HG03039 (cell line): Measurements from ENCODE around the gene PLPPR2.
"Not testable (repeated sequence)": the region's sequence is repeated elsewhere in the genome, so short reads cannot be mapped to it uniquely, and the experiment has no call there.

Source experiments
- ATAC-seq: cut with Tn5 transposase; IDR thresholded peaks from one replicate; pipeline ENCODE4 v1.9.1; 2021; ENCODE audit warnings: mild to moderate bottlenecking, moderate library complexity; ENCODE audit not compliant: unreplicated experiment

PLPPR2 gene

DNA sequence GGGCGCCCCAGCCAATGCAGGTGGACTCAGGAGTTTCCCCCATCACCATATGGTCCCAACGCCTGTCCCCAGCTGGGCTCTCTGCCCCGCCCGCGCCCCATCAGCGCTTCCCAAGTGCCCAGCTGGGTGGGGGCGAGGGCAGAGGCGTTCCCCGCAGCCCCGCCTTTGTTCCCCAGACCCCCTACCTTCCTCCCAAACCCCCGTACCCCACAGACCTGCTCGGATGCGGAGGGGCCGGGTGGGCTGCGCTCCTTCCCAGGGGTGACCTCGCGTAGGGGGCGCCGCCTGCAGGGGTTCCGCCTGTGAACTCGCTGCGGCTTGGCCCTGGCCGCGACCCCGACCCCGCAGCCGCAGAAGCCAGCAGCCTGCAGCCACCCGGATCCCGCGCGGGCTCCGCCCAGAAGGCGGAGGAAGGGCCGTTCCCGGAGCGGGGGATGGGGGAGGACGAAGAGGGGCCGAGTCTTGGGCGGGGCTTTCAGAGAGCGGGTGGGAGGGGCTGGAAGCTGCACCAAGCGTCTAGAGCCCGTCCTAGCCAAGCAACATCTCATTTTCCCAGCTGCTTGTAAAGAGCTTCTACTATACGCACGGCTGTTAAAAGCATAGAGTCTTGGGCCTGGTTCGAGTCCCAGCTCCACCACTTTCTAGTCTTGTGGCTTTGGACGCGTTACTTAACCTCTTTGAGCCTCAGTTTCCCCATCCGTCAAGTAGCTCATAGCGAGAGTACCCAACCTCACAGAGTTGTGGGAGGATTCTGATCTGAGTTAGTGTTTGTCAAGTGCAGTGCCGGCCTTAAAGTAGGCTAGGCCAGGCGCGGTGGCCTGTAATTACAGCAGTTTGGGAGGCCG is 15.8 kb upstream of the PLPPR2 start, which contains the start of gene RAB3D:
RAB3D (minus strand) TSS at position 404 of the 845 bp plus-strand sequence. CDS start 2,258 bp downstream, outside the sequence.
- ATAC-seq = peak; percentile 77

DNA sequence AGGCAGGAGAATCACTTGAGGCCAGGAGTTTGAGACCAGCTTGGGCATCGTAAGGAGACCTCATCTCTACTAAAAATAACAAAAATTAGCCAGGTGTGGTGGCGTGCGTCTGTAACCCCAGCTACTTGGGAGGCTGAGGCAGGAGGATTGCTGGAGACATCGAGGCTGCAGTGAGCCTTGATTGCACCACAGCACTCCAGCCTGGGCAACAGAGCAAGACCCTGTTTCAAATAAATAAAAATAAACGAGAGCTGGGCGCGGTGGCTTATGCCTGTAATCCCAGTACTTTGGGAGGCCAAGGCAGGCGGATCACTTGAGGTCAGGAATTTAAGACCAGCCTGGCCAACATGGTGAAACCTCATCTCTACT is 15.1 kb upstream of the PLPPR2 start:
- ATAC-seq = not testable (repeated sequence)

DNA sequence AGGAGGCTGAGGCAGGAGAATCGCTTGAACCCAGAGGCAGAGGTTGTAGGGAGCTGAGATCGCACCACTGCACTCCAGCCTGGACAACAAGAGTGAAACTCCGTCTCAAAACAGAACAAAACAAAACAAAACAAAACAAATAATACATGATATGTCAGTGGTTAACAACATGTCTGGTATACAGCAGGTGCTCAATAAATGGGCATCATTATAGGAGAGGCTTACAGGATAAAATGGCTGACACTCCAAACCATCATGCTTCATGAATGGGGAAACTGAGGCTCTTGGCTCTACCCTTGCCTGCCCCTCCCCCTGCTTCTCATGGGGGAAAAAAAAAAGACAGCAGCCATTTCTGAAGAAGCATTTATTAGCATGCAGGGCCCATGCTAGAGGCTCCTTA is 12.8 kb upstream of the PLPPR2 start:
- no peak for ATAC-seq

DNA sequence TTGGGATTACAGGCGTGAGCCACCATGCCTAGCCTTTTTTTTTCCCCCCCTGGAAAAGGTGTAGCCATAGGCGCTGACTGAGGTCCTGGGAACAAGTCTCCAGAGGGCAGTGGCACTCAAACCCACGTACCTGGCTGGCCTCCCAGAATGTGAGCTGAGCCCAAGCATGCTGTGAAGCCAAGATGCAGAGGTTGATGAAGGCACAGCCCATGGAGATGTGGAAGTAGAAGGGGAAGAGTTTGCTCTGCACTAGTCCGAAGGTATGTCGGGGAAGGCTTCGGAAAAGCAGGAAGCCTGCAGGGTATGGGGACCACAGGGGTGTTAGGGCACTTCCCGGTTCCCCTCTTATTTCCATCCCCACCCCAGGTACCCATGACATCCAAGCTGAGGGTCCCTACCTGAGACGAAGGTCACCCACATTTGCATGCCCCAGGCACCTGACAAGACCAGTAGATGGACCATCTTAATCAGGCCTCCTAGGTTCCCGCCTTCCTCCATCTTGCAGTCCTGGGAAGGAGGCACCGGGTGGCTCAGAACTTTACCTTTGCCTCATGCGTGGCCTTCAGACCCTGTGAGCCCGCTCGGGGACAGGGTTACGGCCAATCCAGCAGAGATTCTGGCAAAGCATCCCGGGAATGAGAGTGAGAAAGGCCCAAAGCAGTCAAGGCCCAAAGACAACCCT is 10.0 kb upstream of the PLPPR2 start:
- ATAC-seq = no peak

DNA sequence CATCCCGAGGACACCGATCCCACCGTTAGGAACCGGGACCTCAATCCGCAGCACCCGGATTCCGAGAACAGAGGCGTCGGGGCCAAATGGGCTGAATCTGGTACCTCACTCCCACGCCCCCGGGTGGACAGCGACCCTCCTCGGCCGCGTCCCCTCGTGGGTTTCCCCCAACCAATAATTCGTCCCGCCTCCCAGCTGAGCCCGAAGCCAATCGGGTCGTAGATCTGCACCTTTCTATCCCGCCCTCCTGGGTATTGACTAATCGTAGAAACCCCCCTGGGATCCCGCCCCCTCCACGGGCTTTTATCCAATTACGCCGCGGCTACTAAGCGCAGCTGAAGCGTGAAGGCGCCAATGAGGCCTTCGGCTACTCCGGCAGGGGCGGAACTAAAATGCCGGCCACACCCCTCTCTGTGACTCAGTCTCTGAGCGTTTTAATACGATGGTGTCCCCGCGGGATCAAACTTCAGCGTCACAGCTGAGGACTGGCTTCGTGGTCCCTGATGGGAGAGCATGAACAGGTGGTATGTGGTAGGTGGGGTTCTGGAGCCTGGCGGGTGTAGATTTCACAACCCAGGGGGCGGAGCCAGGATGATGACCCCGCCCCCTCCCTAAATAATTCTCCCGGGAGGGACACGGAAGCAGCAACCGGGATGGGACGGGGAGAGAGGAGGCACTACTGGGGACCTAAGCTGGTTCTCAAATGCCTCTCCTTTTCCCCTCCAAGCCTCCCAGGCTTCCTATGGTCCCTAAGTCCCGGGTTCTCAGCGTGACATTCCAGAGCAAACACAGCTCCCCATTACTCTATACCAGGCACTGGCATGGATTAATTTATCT is 8.9 kb upstream of the PLPPR2 start, which contains the start of the genes CCDC159 and TMEM205:
CCDC159 (plus strand) TSS at position 416 of the 837 bp plus-strand sequence; CDS start at position 504, 88 bp downstream.
TMEM205 (minus strand) TSS at position 165 of the 837 bp plus-strand sequence. CDS start 649 bp downstream, outside the sequence.
- ATAC-seq = peak; percentile 84

DNA sequence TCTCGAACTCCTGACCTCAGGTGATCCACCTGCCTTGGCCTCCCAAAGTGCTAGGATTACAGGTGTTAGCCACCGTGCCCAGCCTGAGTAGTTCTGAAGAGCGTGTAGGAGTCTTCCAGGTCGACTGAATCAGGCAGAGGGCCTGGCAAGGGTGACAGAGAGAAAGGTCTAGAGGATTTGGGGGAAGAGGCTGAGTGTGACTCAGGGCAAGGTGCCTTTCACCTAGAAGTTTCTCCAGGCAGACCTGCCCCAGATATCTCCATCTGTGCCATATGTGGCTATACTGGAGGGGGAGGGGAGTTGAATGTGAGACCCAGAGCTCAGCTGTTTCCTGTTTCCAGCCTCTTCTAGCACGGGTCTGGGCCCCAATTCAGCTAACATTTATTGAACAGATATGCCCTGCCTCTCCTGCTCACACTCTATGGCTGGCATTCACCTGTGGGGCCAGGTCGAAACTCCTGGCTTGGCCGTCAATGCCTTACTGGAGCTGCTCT is 7.6 kb upstream of the PLPPR2 start:
- no peak for ATAC-seq

DNA sequence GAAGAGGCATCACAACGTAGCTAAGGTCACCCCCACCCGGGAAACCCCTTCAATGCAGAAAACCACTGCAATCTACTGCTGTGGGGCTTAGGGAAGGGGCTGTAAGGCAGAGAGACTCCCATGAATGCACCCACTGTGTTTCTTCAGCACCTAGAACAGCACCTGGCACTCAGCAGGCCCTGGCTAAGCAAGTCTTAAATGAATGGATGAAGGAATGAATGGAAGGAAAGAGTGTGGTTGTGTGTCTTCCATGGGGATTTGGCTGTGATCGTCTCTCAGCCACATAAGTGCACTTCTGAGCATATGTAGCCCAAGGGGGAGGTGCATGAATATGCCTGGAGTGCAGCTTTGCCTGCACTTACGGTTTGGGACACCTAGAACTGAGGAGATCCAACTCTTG is 6.1 kb upstream of the PLPPR2 start:
- no peak for ATAC-seq

DNA sequence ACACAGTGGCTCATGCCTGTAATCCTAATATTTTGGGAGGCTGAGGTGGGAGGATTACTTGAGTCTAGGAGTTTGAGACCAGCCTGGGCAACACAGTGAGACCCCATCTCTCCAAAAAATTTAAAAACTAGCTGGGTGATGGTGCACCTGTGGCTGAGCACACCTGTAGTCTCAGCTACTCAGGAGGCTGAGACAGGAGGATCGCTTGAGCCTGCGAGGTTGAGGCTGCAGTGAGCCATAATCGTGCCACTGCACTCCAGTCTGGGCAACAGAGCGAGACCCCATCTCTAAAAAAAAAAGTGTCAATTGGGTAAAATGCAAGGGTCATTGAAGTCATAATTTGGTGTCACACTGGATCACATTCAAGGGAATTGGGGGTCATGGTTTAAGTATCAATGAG is 1.1 kb upstream of the PLPPR2 start:
- not testable (repeated sequence) for ATAC-seq

DNA sequence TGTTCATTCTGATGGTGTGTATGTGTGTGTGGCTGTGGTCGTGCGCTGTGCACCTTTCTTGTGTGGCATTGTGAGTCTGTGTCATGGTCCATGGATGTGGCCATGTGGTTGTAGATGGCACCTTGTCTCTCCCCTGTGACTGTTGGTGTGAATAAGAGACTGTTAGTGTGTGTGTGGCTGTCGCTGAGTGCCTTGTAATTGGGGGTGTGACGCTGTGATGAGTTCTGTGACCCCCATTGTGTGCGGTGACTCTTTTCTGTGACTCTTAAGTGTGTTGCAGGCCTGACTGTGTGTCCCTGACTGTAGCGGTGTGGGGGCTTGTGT is 804 bp downstream of the PLPPR2 start:
- no peak for ATAC-seq

DNA sequence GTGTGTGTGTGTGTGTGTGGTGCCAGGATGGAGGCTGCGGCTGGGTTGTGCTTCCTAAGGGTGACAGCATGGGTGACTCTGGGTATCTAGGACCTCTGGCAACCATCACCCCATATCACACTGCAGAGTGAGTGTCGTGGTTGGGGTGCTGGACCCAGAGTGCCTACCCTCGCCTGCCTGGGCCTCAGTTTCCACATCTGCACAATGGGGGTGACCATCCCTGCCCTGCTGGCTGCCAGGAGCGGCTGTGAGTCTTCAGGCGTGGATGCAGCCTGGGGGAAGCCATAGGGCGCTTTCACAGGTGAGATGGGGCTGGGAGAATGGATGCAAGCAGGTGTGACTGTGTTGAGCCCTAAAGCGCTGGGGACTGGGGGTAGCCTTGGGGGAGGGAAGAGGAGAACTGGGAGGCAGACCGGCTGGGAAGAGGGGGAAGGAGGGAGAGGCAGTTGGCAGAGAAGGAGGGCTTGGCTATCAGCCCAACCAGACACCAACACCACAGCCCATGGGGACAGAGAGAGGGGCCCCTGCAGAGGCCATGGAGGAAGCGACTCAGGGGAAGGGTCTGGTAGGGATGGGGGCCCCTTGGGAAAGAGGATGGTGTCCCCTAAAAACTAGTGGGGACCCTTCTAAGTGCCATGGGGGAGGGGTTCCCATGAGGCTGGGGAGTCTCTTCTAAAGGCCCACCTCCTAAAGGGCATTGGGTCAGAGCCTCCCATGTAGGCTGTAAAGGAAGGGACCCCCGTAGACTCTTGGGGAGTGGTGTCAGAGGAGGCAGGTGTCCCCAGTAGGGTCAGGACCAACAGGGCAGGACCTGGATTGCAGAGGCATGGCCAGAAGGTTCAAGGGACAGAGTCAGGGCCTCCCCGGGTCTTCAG is 1.7 kb downstream of the PLPPR2 start:
- no peak for ATAC-seq

DNA sequence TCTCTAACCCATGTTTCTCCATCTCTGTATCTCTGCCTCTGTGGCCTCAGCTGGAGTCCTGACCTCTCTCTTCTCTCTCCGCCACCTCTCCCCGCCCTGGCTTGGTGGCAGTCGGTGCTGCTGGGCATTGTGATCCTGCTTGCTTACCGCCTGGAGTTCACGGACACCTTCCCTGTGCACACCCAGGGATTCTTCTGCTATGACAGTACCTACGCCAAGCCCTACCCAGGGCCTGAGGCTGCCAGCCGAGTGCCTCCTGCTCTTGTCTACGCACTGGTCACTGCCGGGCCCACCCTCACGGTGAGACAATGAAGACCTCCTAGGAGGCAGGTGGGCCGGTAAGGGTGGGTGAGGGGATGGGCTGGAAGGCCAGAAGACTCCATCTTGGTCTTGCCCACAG is 4.2 kb downstream of the PLPPR2 start:
- no peak for ATAC-seq

DNA sequence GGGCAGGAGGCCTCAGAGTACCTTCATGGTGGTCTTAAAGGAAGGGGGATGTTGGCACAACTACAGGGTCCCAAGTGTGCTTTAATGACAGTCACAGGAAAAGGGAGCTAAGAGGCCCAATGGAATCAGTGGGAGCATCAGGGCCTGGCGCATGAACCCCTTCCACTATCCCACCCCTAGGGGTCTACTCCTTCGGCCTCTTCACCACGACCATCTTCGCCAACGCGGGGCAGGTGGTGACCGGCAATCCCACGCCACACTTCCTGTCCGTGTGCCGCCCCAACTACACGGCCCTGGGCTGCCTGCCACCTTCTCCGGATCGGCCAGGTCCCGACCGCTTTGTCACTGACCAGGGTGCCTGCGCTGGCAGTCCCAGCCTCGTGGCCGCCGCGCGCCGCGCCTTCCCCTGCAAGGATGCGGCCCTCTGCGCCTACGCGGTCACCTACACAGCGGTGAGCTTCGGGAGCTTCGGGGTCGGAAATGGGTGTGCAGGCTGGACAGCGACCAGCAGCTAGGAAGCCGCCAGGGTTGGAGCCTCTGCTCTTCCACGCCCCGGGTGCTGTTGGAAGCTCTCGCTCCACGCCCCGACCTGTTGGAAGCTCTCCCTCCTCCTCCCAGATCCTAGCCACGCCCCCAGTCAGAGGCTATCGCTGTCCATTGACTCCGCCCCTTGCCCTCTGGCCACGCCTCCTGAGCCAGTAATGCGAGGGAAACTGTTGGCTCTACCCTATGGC is 6.0 kb downstream of the PLPPR2 start:
- ATAC-seq = no peak

DNA sequence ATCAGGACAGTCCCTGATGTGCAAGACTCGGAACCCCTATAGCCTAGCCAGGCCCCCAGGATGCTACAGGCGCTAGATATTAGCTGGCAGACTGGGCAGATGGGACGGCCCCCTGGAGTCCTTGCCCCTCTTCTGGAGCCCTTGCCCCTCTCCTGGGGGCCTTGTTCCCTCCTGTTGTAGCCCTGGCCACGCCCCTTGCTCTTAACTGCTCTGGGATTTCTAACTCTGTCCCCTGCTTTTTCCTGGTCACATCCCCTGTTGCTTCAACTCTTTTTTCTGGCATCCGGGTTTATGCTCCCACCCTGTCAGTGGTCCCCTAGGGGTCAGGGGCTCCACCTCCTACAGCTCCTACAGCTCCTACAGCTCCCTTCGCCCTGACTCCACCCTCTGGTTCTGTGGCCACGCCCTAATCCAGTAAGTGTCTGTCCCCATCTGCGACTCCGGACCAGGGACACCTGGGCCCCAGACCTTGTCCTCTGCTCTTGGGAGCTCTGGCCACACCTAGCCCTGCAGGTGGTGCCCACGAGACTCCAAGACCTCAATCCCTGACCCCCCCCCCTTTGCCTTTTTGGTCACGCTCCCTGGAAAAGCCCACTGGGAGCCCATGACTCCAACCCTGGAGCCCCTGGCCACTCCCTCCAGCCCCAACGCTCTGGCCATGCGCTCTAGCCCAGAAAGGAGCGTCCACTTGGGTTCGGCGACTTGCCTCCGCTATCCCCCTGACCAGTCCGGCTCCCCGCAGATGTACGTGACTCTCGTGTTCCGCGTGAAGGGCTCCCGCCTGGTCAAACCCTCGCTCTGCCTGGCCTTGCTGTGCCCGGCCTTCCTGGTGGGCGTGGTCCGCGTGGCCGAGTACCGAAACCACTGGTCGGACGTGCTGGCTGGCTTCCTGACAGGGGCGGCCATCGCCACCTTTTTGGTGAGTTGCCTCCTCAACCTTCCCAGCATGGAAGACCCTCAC is 6.8 kb downstream of the PLPPR2 start:
- no peak for ATAC-seq

DNA sequence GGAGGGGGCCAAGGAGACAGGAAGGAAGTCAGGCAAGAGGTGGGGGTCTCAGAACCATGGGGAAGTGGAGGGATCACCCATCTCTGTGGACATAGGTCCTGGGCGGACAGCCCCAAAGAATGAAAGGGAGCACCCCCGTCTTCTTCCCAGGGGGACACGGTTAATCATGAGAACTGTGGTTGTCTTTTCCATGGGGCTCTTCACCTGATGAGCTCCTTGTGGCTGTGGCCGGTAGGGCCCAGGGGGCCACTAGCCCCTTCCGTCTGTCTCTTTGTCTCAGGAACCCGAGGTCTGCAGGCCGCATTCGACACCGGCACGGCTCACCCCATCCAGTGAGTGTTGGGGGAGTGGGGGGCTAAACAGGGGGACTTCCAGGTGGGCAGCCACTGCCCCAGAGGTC is 8.6 kb downstream of the PLPPR2 start:
- no peak for ATAC-seq

DNA sequence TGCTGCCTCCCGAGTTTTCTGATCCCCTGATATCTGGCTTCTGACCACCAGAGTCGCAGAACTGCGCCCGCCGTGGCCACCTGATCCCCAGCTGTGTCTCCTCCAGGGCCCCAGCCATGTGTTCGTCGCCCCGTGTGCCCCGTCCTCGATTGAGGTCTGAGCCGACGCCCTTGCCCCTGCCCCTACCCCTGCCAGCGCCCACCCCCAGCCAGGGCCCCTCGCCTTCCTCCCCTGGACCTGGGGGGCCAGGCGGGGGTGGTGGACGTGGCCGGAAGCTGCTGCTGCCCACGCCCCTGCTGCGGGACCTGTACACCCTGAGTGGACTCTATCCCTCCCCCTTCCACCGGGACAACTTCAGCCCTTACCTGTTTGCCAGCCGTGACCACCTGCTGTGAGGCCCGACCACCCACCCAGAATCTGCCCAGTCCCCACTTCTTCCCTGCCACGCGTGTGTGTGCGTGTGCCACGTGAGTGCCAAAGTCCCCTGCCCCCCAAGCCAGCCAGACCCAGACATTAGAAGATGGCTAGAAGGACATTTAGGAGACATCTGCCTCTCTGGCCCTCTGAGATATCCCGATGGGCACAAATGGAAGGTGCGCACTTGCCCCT is 9.2 kb downstream of the PLPPR2 start:
- no peak for ATAC-seq

DNA sequence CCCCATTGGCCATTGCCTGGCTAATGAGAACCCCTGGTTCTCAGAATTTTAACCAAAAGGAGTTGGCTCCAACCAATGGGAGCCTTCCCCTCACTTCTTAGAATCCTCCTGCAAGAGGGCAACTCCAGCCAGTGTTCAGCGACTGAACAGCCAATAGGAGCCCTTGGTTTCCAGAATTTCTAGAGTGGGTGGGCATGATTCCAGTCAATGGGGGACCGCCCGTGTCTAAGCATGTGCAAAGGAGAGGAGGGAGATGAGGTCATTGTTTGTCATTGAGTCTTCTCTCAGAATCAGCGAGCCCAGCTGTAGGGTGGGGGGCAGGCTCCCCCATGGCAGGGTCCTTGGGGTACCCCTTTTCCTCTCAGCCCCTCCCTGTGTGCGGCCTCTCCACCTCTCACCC is 9.7 kb downstream of the PLPPR2 start:
- ATAC-seq = no peak

DNA sequence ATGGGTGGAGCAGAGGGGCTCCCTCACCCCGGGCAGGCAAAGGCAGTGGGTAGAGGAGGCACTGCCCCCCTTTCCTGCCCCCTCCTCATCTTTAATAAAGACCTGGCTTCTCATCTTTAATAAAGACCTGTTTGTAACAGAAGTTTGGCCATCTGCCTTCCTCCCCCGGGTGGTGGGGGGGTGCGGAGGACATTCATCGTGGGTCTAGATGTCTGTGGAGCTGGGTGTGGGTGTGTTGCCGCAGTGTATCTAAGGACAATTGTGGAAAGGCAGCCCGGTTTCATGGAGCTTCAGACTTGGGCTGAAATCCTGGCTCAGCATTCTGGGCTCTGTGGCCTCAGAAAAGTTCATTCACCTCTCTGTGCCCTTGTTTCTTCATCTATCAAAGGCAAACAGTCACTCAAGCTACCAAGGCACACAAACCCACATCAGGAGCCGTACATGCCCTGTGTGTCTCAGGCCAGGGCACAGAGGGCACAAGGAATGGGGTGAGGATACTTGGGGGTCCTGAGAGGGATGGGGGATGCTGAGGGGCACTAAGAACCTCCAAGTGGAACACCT is 10.4 kb downstream of the PLPPR2 start:
- ATAC-seq = no peak

DNA sequence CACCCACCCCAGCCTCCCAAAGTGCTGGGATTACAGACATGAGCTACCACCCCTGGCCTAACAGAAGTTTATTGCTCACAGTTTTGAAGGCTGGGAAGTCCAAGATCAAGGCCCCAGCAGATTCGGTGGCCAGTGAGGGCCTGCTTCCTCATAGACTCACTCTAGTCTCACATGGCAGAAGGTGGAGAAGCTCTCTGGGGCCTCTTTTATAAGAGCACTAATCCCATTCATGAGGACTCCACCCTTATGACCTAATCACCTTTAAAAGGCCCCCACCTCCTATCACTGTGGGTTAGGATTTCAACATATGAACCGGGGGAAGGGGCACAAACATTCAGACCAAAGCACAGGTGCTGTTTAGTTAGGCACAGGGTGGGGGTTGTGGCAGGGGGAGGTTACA is 12.3 kb downstream of the PLPPR2 start:
- no peak for ATAC-seq
